HL-60 (cell line): ENCODE results near the gene OR10H4.

ENCODE experiments used
- CTCF ChIP-seq: IDR thresholded peaks from one replicate; pipeline ENCODE4 v1.5.1; 2011; ENCODE audit warnings: low read length, control low read depth, inconsistent platforms; ENCODE audit not compliant: insufficient read depth
- GABPA ChIP-seq: IDR thresholded peaks from 2 replicates; pipeline ENCODE4 v1.6.1; 2012; ENCODE audit warnings: low read depth
- POLR2AphosphoS5 ChIP-seq: IDR thresholded peaks from 2 replicates; pipeline ENCODE4 v1.6.1; 2012; ENCODE audit warnings: low read depth
- REST ChIP-seq: IDR thresholded peaks from 2 replicates; pipeline ENCODE4 v1.6.1; 2012; ENCODE audit warnings: low read depth; ENCODE audit not compliant: insufficient replicate concordance

- TF ChIP-seq CTCF: no peak
- no peak for TF ChIP-seq POLR2AphosphoS5
- TF ChIP-seq GABPA: no peak
- TF ChIP-seq REST: no peak
Measured at GRCh38 chr19:15992014-15992413, 43.2 kb downstream of the OR10H4 start.
